Peyer's patch (tissue), 4 donors: ENCODE measurements around the gene CACNG8.
"Not testable (repeated sequence)": the region's sequence is repeated elsewhere in the genome, so short reads cannot be mapped to it uniquely, and the experiment has no call there.

Source experiments
- CTCF ChIP-seq, 6 experiments: fragments of 450-650 bp in 4 of 6; fragments of 200-600 bp in 2 of 6; sonication (generic) in 1 of 6; IDR thresholded peaks; one replicate each; pipeline ENCODE4 v1.5.1; 2017 to 2019; ENCODE audit warnings: antibody characterized with exemption in 6 of 6, mild to moderate bottlenecking in 3 of 6, moderate library complexity in 1 of 6
- POLR2A ChIP-seq, 2 donors: fragments of 450-650 bp; IDR thresholded peaks; one replicate each; pipeline ENCODE4 v1.5.1; 2017; ENCODE audit warnings: antibody characterized with exemption in 2 of 2, mild to moderate bottlenecking in 2 of 2, moderate library complexity in 2 of 2

GRCh38 chr19:53948611-53949010, 14.1 kb upstream of the CACNG8 start:
- not testable (repeated sequence) for TF ChIP-seq CTCF, POLR2A (IDR thresholded peaks at IDR 0.05)
